HEK293 (cell line): ENCODE results near the gene FIBCD1.

Experiments
- CTCF ChIA-PET: fragments of 350-600 bp; formaldehyde crosslinking; extraction: SDS; loops from one replicate; lab custom pipeline; 2021; ENCODE audit warnings: antibody characterized with exemption; lab: Yijun Ruan, JAX
- POLR2A ChIA-PET: fragments of 300-600 bp; formaldehyde crosslinking; extraction: SDS; loops from one replicate; lab custom pipeline; 2020; ENCODE audit warnings: antibody characterized with exemption, inconsistent platforms; lab: Yijun Ruan, JAX
- H3K27ac ChIP-seq: fragments of 200-500 bp; sonication (Bioruptor generic); 2 replicates; pipeline ENCODE4 v1.5.1; 2014; ENCODE audit warnings: low read depth, low read length, control low read depth, inconsistent platforms; ENCODE audit errors: extremely low read depth
- H3K36me3 ChIP-seq, 2 experiments: fragments of 200-500 bp in 1 of 2; sonication (Bioruptor generic) in 1 of 2; 1 replicate in 1 of 2; 2 replicates in 1 of 2; pipeline ENCODE4 v1.5.1; 2014 to 2017; ENCODE audit warnings: inconsistent platforms in 2 of 2, low read length in 2 of 2; ENCODE audit not compliant: control insufficient read depth in 2 of 2, insufficient read depth in 1 of 2
- H3K4me1 ChIP-seq: fragments of 200-500 bp; sonication (Bioruptor generic); 2 replicates; pipeline ENCODE4 v1.5.1; 2014; ENCODE audit warnings: mild to moderate bottlenecking, low read length, inconsistent platforms; ENCODE audit not compliant: control insufficient read depth, insufficient read depth
- H3K4me3 ChIP-seq: 2 replicates; pipeline ENCODE4 v1.5.1; 2011; ENCODE audit warnings: low read depth, mild to moderate bottlenecking, control low read depth, low read length, moderate library complexity
- H3K9me3 ChIP-seq: fragments of 200-500 bp; sonication (Bioruptor generic); 2 replicates; pipeline ENCODE4 v1.5.1; 2014; ENCODE audit warnings: low read depth, low read length, inconsistent platforms; ENCODE audit not compliant: control insufficient read depth, insufficient read depth
- EGR2 ChIP-seq: fragments of 450-650 bp; formaldehyde crosslinking; IDR thresholded peaks from 2 replicates; pipeline ENCODE4 v1.5.1; 2016; ENCODE audit warnings: low read depth, missing biosample characterization, missing genetic modification characterization
- GLIS1 ChIP-seq: fragments of 450-650 bp; formaldehyde crosslinking; IDR thresholded peaks from 2 replicates; pipeline ENCODE4 v1.5.1; 2016; ENCODE audit warnings: missing biosample characterization, missing genetic modification characterization
- GLIS2 ChIP-seq: fragments of 450-650 bp; formaldehyde crosslinking; IDR thresholded peaks from 2 replicates; pipeline ENCODE4 v1.5.1; 2016; ENCODE audit warnings: missing biosample characterization, missing genetic modification characterization
- SCRT1 ChIP-seq: fragments of 450-650 bp; formaldehyde crosslinking; IDR thresholded peaks from 2 replicates; pipeline ENCODE4 v1.5.1; 2016; ENCODE audit warnings: missing biosample characterization, missing genetic modification characterization, borderline replicate concordance
- SCRT2 ChIP-seq: fragments of 450-650 bp; formaldehyde crosslinking; IDR thresholded peaks from 2 replicates; pipeline ENCODE4 v1.5.1; 2016; ENCODE audit warnings: missing biosample characterization, missing genetic modification characterization
- ZBTB20 ChIP-seq: fragments of 450-650 bp; formaldehyde crosslinking; IDR thresholded peaks from 2 replicates; pipeline ENCODE4 v1.5.1; 2016; ENCODE audit warnings: missing biosample characterization, missing genetic modification characterization
- ZBTB48 ChIP-seq: fragments of 450-650 bp; formaldehyde crosslinking; IDR thresholded peaks from 2 replicates; pipeline ENCODE4 v1.5.1; 2016; ENCODE audit warnings: missing biosample characterization, missing genetic modification characterization
- ZBTB7A ChIP-seq: fragments of 450-650 bp; formaldehyde crosslinking; IDR thresholded peaks from 2 replicates; pipeline ENCODE4 v1.5.1; 2016; ENCODE audit warnings: low read depth, missing biosample characterization, missing genetic modification characterization
- ZNF132 ChIP-seq: fragments of 450-650 bp; formaldehyde crosslinking; IDR thresholded peaks from 2 replicates; pipeline ENCODE4 v1.5.1; 2017; ENCODE audit warnings: missing biosample characterization, missing genetic modification characterization, borderline replicate concordance
- ZNF341 ChIP-seq: fragments of 450-650 bp; formaldehyde crosslinking; IDR thresholded peaks from 2 replicates; pipeline ENCODE4; 2016; ENCODE audit warnings: low read depth, missing biosample characterization, missing genetic modification characterization
- ZNF350 ChIP-seq: fragments of 450-650 bp; formaldehyde crosslinking; IDR thresholded peaks from 2 replicates; pipeline ENCODE4 v1.5.0; 2017; ENCODE audit warnings: missing biosample characterization, mild to moderate bottlenecking, missing genetic modification characterization
- ZNF792 ChIP-seq: fragments of 450-650 bp; formaldehyde crosslinking; IDR thresholded peaks from 2 replicates; pipeline ENCODE4 v1.5.1; 2016; ENCODE audit warnings: missing biosample characterization, missing genetic modification characterization
- TF ChIP-seq, protein P1 (sequence below): fragments of 450-650 bp; formaldehyde crosslinking; IDR thresholded peaks from 2 replicates; pipeline ENCODE4 v1.5.1; 2016; ENCODE audit warnings: missing biosample characterization, missing genetic modification characterization, borderline replicate concordance
- TF ChIP-seq, protein P2 (sequence below): fragments of 450-650 bp; formaldehyde crosslinking; IDR thresholded peaks from 2 replicates; pipeline ENCODE4 v1.5.1; 2016; ENCODE audit warnings: missing biosample characterization, missing genetic modification characterization

The FIBCD1 gene

DNA sequence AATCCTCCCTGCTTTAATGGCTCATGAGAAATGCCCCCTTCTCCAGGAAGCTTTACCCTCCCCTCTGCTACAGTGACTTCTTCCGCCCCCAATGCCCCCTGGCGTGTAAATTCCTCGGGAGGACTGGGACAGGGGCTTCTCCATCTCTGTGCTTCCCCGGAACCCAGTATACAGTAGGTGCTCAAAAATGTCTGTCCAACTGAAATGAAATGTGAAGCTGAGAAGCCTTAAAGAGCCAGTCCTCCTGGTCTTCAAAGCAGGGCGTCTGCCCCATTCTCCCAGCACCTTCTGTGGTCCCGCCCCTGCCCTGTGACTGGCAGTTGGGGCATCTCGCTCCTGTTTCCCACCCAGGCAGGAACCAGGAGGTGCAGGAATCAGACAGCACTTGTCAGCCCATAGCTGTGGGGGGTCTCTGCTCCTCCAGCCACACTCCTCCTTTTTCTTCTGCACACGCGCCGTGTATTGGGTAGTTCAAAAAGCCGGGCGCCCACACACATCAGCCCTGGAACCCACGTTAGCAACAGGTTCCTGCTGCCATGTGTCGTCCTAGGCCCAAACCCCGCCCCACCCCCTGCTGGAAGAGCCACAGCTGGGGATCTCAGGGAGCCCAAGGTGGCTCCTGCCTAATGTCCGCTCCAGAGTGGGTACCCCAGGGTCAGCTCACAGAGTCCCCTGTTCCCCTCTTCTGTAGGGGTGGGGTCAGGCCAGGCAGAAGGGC, 16.0 kb downstream of the FIBCD1 start:
- Histone ChIP-seq H3K4me1 (peaks cover under 1% of the 10 kb centered on the region; the same call in 1 of the 2 replicates), H3K9me3 (no peaks in the 10 kb centered on the region), H3K36me3 (no peaks in the 10 kb centered on the region), H3K27ac (no peak overlapping the region), H3K4me3 (no peak overlapping the region)
- POLR2A ChIA-PET, result no interaction called here
- no peak for TF ChIP-seq ZBTB48 (tag by site-specific recombination)
- TF ChIP-seq ZNF350 (tag by site-specific recombination), result no peak
- TF ChIP-seq EGR2 (tag by site-specific recombination), result peak; percentile 39
- TF ChIP-seq, protein P1, sequence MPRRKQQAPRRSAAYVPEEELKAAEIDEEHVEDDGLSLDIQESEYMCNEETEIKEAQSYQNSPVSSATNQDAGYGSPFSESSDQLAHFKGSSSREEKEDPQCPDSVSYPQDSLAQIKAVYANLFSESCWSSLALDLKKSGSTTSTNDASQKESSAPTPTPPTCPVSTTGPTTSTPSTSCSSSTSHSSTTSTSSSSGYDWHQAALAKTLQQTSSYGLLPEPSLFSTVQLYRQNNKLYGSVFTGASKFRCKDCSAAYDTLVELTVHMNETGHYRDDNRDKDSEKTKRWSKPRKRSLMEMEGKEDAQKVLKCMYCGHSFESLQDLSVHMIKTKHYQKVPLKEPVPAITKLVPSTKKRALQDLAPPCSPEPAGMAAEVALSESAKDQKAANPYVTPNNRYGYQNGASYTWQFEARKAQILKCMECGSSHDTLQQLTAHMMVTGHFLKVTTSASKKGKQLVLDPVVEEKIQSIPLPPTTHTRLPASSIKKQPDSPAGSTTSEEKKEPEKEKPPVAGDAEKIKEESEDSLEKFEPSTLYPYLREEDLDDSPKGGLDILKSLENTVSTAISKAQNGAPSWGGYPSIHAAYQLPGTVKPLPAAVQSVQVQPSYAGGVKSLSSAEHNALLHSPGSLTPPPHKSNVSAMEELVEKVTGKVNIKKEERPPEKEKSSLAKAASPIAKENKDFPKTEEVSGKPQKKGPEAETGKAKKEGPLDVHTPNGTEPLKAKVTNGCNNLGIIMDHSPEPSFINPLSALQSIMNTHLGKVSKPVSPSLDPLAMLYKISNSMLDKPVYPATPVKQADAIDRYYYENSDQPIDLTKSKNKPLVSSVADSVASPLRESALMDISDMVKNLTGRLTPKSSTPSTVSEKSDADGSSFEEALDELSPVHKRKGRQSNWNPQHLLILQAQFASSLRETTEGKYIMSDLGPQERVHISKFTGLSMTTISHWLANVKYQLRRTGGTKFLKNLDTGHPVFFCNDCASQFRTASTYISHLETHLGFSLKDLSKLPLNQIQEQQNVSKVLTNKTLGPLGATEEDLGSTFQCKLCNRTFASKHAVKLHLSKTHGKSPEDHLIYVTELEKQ (tag by site-specific recombination), result no peak
- peak; percentile 95 for TF ChIP-seq SCRT2 (tag by site-specific recombination)
- peak; percentile 74 for TF ChIP-seq ZNF341 (tag by site-specific recombination)
- peak; percentile 52; the same call in 1 of the 2 replicates for TF ChIP-seq GLIS1 (tag by site-specific recombination)
- TF ChIP-seq SCRT1 (tag by site-specific recombination), result peak; percentile 65; the same call in 1 of the 2 replicates
- TF ChIP-seq ZNF132 (tag by site-specific recombination), result no peak
- CTCF ChIA-PET, result interaction anchor here (0.7 to 1.2 kb wide), 2 partner anchors 10 to 222 kb away, joined by 3 to 5 read pairs; no protein-coding TSS in a partner anchor

DNA sequence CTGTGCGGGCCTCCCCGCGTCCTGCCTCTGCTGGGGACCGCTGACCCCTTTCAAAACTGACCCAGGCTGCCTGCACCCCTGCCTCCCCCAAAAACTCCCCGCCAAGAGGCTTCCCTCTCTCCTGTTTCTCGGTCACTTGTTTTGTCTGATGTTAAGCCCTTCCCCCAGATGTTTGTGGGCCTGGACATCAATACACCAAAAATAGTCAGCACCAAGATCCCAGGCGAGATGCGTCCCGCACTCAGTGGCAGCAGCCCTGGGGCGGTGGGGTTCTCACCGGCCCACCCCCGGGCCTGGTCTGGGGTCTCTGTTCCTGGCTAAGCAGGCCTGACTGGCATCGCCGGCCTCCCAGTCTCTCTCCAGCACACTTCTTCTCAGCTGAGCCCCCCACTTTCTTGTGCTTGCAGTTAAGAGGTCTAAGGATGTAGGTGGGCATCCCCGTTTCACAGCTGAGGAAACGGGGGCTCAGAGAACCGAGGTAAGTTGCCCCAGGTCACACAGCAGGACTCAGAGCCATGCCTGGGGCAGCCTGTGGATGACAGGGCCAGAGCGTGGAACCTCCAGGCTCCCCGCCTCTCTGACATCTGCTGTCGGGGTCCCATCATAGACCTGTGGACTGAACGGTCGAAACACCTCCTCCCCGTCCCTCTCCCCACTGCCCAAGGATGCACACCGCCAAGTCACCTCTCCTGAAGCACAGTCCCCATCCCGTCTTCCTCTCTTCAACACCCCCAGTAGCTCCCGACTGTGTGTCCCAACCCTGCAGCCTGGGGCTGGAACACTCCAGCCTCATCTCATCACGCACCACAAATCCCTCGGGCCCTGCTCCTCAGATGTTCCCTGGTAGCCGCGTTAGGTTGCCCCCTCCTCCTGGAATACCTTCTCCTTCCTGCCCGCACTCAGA, 16.8 kb downstream of the FIBCD1 start:
- Histone ChIP-seq H3K36me3 (no peaks in the 10 kb centered on the region), H3K9me3 (no peaks in the 10 kb centered on the region), H3K4me3 (no peak overlapping the region), H3K27ac (no peak overlapping the region), H3K4me1 (no peaks in the 10 kb centered on the region)
- TF ChIP-seq ZBTB20 (tag by site-specific recombination) (no peak), ZBTB7A (no peak), ZNF792 (no peak), GLIS2 (tag by site-specific recombination) (no peak)
- TF ChIP-seq, protein P2, sequence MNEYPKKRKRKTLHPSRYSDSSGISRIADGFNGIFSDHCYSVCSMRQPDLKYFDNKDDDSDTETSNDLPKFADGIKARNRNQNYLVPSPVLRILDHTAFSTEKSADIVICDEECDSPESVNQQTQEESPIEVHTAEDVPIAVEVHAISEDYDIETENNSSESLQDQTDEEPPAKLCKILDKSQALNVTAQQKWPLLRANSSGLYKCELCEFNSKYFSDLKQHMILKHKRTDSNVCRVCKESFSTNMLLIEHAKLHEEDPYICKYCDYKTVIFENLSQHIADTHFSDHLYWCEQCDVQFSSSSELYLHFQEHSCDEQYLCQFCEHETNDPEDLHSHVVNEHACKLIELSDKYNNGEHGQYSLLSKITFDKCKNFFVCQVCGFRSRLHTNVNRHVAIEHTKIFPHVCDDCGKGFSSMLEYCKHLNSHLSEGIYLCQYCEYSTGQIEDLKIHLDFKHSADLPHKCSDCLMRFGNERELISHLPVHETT, result no peak
- CTCF ChIA-PET, result interaction anchor here (0.7 to 1.5 kb wide), 3 partner anchors 11 to 221 kb away, joined by 3 to 7 read pairs (median 5); no protein-coding TSS in a partner anchor
- POLR2A ChIA-PET, result no interaction called here
